HG02623 (cell line): ENCODE data around the gene RNASE9.
"Not testable (repeated sequence)": the region's sequence is repeated elsewhere in the genome, so short reads cannot be mapped to it uniquely, and the experiment has no call there.

ENCODE experiments used
- ATAC-seq: cut with Tn5 transposase; IDR thresholded peaks from one replicate; pipeline ENCODE4 v1.9.1; 2021; ENCODE audit warnings: moderate library complexity; ENCODE audit not compliant: unreplicated experiment

The RNASE9 gene

DNA sequence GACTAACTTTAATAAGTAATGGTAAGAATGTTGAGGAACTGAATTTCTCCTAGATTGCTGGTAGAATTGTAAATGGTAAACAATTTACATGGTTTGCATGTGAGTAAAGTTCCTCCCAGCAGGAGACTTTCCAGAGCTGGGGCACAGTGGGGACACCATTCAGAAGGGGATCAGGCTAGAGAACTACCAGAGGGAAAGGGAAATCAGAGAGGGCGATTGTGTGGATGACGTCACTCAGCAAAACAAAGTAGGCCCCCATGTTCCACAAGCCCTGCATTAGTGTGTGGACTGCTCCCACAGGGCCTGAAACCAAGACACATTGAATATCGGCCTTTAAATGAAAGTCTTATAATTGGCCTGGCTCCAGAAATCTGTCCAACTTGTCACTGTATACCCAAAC, 17.5 kb upstream of the RNASE9 start:
- ATAC-seq = no peak

DNA sequence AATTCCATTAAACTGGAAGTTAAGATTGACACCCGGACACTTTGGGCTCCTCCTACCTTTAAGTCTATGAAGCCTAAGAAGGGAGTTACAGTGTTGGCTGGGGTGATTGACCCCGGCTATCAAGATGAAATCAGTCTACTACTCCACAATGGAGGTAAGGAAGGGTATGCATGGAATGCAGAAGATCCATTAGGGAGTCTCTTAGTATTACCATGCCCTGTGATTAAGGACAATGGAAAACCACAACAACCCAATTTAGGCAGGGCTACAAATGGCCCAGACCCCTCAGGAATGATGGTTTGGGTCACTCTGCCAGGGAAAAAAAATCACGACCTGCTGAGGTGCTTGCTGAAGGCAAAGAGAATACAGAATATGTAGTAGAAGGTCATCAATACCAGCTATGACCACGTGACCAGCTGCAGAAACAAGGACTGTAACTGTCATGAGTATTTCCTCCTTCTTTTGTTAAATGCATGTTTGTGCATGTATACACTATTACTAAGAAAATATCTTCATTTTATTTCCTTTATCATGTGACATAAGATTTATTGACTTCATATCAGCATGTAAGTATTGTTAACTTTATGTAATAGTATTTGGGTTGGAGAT, 11.6 kb upstream of the RNASE9 start:
- ATAC-seq = not testable (repeated sequence)

- ATAC-seq = not testable (repeated sequence)
Measured at GRCh38 chr14:20570720-20571119, 9.9 kb upstream of the RNASE9 start.

- not testable (repeated sequence) for ATAC-seq
Measured at GRCh38 chr14:20569865-20570264, 9.0 kb upstream of the RNASE9 start.

DNA sequence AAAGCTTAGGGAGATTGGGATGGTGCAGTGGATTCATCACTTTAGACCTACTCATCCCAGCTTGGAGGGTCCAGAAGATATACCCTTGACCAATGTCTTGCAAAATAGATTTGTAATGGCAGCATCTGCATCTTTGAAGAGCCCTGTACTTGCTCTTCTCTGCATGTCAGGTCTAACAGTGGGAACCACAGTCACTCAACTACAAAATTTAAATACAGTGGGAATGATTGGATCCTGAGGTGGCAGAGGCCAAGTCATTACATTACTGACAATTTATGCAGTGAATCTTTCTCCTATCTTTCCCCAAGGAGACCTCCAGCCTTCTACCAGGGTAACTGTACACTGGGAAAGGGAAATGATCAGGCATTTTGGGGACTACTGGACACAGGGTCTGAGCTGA, 8.2 kb upstream of the RNASE9 start:
- ATAC-seq = no peak

GRCh38 chr14:20568393-20568792, 7.5 kb upstream of the RNASE9 start:
- no peak for ATAC-seq

DNA sequence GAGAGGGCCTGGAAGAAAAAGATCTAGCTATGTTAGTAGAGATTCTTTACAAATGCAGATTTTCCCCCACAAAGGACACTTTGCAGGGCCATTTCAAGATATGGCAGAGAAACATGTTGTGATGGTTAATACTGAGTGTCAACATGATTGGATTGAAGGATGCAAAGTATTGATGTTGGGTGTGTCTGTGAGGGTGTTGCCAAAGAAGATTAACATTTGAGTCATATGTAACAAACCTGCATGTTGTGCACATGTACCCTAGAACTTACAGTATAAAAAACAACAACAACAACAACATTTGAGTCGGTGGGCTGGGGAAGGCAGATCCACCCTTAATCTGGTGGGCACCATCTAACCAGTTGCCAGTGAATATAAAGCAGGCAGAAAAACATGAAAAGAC, 6.4 kb upstream of the RNASE9 start:
- not testable (repeated sequence) for ATAC-seq

DNA sequence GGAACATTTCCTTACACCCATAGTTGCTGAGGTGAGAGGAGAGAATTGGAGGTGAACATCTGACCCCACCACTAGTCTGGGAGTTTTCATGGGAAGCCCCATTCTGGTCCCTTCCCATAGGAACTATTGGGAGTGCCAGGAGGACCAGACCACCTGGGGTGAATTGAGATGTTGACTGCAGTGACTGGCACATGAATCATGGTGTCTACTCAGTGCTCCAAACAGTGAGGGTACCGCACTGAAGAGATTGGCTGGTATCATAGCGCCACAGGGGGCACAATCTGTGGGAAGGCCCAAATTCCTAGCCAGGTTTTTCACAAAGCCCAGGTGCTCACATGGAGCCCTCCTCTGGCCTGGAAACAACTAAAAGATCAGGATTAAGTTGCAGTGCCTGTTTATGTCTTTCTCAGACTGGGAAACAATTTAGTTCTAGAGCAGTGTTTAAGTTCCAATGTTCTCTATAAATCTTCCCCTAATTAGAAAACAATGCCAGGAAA, 3.7 kb upstream of the RNASE9 start:
- ATAC-seq = no peak

GRCh38 chr14:20563971-20564370, 3.1 kb upstream of the RNASE9 start:
- no peak for ATAC-seq

DNA sequence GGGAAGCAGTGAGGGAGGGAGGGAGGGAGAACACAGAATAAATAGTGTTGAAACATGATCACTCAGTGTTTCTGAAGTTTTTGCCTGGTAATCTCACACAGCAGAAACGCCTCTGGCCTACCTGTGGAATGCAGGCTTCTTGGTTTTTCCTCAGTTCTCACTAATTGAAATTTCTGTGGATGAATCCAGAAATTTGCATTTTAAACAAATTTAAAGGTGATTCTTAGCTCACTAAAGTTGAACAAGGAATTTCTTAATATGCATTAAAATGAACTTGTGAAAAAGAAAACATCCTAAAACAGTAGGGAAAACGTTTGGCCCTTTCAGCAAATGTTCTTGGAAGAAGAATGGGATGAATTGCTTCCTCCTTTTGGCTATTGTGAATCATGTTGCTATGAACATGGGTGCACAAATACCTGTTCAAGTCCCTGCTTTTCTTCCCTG, 1.4 kb downstream of the RNASE9 start:
- ATAC-seq = no peak

GRCh38 chr14:20557212-20557542, 3.7 kb downstream of the RNASE9 start:
- no peak for ATAC-seq

GRCh38 chr14:20556500-20557211, 4.2 kb downstream of the RNASE9 start:
- no peak for ATAC-seq

DNA sequence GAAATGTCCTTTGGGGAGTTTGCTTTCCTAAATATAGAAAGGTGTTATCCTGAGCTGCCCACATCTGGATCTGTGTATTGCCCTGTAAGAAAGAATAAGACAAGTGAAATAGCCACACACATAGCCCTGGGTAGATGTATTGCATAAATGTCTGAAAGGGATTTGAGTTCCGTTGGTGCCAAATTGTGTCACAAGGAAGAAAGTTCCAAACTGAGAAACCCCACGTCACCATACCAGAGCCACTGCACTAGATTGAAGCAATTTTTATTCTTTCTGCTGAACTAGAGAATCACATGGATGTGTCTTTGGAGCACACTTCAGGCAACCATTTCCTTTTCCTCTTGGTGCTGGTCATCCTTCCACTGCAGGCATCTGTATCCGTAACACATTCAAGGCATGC, 5.0 kb downstream of the RNASE9 start:
- ATAC-seq = no peak

- ATAC-seq = no peak
Measured at GRCh38 chr14:20553024-20553423, 7.8 kb downstream of the RNASE9 start.

DNA sequence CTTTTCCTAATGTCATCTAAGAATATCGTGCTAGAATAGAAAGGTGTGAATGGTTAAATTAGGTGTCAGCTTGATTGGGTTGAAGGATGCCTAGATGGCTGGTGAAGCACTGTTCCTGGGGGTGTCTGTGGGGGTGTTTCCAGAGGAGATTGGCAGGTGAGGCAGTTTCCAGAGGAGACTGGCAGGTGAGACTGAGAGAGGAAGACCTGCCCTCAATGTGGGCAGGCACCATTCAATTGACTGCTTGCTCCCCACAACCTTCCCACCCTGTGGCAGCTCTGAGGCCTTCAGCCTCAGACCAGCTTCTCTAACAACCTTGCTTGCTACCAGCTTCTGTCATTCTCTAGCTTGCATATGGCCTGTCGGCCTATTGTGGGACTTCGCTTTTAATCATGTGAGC, 9.2 kb downstream of the RNASE9 start:
- ATAC-seq = no peak

- no peak for ATAC-seq
Measured at GRCh38 chr14:20550926-20551325, 9.9 kb downstream of the RNASE9 start.

DNA sequence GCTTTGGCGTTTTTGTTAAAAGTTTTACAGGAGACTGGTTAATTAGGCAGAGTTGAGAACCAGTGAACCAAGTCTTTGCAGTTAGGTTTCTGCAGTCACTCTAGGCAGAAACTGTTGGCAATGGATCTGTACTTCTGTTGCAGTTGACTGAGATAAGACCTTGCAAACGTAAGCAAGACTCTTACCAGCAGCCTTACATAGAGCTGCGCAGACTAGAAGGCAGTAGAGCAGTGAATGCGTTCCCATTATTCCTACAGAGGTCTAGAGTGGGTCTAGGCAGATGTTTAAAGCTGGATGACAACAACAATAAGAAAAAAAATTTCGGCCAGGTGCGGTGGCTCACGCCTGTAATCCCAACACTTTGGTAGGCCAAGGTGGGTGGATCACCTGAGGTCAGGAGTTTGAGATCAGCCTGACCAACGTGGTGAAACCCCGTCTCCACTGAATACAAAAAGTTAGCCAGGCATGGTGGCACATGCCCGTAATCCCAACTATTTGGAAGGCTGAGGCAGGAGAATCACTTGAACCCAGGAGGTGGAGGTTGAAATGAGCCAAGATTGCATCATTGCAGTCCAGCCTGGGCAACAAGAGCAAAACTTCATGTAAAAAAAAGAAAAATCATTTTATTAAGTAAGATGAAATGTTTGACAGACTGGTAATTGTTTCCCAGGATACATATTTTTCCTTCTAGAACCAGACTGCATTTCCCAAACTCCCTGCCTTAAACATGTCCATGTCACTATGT, 12.3 kb downstream of the RNASE9 start:
- ATAC-seq = no peak

- ATAC-seq = no peak
Measured at GRCh38 chr14:20546877-20547276, 14.0 kb downstream of the RNASE9 start.

GRCh38 chr14:20539906-20540305, 20.9 kb downstream of the RNASE9 start:
- no peak for ATAC-seq

GRCh38 chr14:20530771-20531571, 29.9 kb downstream of the RNASE9 start:
- no peak for ATAC-seq

DNA sequence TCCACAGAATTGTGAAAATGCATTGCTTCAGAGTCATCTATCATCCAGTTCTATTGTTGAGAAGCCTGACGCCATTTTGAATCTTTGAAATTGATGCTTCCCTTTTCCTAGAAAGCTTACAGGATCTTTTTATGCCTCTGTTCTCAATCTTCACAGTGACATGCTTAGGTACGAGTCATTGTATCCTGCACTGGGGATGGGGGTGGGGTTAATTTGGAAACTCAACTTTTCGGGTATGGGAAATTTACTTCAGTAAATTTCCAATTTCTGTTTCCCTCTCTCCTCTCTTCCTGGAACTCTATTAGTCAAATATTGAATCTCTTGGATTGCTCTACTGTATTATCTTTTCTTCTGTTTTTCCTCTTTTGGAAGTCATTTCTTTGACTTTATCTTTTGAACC, 31.0 kb downstream of the RNASE9 start:
- ATAC-seq = no peak
